ENCODE measurements around the gene GASK1A.

DNA sequence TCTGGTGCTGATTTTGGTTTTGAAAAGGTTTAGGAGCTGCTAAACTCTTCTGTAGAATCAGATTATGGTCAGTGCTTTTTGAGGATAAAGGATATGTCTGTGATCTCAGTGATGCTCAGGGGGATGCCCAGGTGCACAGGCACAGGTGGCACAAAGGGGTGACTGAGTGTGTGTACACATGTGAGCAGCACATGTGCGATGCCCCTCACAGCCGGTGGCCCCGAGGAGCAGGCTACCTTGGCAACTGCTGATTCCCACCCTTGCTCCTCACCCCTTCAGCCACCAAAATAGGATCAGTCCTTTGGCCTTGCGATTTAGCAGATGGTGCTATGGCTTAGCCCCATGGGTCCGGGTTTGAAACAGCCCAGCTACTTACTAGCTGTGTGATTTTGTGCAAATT, 75.6 kb downstream of the GASK1A start:
- no peak for TF ChIP-seq POLR2A (IDR thresholded peaks at IDR 0.05)
- TF ChIP-seq, protein P1, sequence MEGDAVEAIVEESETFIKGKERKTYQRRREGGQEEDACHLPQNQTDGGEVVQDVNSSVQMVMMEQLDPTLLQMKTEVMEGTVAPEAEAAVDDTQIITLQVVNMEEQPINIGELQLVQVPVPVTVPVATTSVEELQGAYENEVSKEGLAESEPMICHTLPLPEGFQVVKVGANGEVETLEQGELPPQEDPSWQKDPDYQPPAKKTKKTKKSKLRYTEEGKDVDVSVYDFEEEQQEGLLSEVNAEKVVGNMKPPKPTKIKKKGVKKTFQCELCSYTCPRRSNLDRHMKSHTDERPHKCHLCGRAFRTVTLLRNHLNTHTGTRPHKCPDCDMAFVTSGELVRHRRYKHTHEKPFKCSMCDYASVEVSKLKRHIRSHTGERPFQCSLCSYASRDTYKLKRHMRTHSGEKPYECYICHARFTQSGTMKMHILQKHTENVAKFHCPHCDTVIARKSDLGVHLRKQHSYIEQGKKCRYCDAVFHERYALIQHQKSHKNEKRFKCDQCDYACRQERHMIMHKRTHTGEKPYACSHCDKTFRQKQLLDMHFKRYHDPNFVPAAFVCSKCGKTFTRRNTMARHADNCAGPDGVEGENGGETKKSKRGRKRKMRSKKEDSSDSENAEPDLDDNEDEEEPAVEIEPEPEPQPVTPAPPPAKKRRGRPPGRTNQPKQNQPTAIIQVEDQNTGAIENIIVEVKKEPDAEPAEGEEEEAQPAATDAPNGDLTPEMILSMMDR (IDR thresholded peaks at IDR 0.05): no peak
